ENCODE measurements around the gene SLC4A11.

The SLC4A11 gene

DNA sequence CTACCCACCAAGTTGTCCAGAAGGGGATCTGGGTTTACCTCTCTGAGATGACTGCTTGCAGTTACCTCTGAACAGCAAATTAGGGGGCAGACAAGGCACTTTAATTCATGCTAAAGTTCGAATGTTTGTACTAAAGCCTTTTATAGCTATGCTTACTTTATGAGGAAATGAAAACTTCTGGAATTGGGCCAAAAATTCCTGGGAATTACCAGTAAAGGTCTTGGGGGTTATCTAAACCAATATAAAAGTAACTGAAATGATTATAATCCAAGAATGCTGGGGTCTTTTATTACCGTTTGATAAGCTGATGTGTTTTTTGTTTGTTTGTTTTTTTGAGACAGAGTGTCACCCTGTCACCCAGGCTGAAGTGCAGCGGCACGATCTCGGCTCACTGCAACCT lies 57.7 kb downstream of the SLC4A11 start:
- TF ChIP-seq POLR2AphosphoS5 (IDR thresholded peaks at IDR 0.05; ENCODE audit: low read depth): no peak
- no peak for TF ChIP-seq SPI1 (IDR thresholded peaks at IDR 0.05; ENCODE audit: borderline replicate concordance, low read depth)
- TF ChIP-seq, protein P1, sequence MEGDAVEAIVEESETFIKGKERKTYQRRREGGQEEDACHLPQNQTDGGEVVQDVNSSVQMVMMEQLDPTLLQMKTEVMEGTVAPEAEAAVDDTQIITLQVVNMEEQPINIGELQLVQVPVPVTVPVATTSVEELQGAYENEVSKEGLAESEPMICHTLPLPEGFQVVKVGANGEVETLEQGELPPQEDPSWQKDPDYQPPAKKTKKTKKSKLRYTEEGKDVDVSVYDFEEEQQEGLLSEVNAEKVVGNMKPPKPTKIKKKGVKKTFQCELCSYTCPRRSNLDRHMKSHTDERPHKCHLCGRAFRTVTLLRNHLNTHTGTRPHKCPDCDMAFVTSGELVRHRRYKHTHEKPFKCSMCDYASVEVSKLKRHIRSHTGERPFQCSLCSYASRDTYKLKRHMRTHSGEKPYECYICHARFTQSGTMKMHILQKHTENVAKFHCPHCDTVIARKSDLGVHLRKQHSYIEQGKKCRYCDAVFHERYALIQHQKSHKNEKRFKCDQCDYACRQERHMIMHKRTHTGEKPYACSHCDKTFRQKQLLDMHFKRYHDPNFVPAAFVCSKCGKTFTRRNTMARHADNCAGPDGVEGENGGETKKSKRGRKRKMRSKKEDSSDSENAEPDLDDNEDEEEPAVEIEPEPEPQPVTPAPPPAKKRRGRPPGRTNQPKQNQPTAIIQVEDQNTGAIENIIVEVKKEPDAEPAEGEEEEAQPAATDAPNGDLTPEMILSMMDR (IDR thresholded peaks at IDR 0.05; ENCODE audit: insufficient read depth, low read length): no peak
- TF ChIP-seq, protein P2, sequence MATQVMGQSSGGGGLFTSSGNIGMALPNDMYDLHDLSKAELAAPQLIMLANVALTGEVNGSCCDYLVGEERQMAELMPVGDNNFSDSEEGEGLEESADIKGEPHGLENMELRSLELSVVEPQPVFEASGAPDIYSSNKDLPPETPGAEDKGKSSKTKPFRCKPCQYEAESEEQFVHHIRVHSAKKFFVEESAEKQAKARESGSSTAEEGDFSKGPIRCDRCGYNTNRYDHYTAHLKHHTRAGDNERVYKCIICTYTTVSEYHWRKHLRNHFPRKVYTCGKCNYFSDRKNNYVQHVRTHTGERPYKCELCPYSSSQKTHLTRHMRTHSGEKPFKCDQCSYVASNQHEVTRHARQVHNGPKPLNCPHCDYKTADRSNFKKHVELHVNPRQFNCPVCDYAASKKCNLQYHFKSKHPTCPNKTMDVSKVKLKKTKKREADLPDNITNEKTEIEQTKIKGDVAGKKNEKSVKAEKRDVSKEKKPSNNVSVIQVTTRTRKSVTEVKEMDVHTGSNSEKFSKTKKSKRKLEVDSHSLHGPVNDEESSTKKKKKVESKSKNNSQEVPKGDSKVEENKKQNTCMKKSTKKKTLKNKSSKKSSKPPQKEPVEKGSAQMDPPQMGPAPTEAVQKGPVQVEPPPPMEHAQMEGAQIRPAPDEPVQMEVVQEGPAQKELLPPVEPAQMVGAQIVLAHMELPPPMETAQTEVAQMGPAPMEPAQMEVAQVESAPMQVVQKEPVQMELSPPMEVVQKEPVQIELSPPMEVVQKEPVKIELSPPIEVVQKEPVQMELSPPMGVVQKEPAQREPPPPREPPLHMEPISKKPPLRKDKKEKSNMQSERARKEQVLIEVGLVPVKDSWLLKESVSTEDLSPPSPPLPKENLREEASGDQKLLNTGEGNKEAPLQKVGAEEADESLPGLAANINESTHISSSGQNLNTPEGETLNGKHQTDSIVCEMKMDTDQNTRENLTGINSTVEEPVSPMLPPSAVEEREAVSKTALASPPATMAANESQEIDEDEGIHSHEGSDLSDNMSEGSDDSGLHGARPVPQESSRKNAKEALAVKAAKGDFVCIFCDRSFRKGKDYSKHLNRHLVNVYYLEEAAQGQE (IDR thresholded peaks at IDR 0.05; ENCODE audit: insufficient replicate concordance, low read depth): no peak
- no peak for TF ChIP-seq GABPA (IDR thresholded peaks at IDR 0.05; ENCODE audit: low read depth)
- H3K27me3 ChIP-seq (ENCODE audit: insufficient read depth, poor library complexity, severe bottlenecking): no peaks in the 10 kb centered on the region

DNA sequence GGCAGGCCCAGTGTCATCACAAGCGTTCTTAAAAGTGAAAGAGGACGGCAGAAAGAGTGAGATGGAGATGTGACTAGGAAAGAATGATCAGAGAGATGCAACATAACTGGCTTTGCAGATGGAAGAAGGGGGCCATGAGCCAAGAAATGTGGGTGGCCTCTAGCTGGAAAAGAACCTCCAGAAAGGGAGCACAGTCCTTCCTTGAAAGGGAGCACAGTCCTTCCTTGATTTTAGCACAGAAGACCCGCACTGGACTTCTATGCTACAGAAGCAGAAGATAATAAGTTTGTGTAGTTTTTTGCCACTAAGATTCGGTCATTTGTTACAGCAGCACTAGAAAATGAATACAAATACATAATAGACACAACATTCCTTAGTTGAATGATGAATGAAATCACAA lies 58.7 kb downstream of the SLC4A11 start:
- Histone ChIP-seq H3K27me3 (ENCODE audit: insufficient read depth, poor library complexity, severe bottlenecking) (no peaks in the 10 kb centered on the region), H3K4me3 (replicated peaks; ENCODE audit: insufficient read depth, low read length) (no peak overlapping the region), H3K27ac (replicated peaks) (no peak overlapping the region)
- DNase-seq (ENCODE audit: low read depth in 1 of 2, low spot score in 1 of 2): no peak
- TF ChIP-seq SPI1 (IDR thresholded peaks at IDR 0.05; ENCODE audit: borderline replicate concordance, low read depth) (no peak), GABPA (IDR thresholded peaks at IDR 0.05; ENCODE audit: low read depth) (no peak), POLR2AphosphoS5 (IDR thresholded peaks at IDR 0.05; ENCODE audit: low read depth) (no peak)
- TF ChIP-seq, protein P2 (IDR thresholded peaks at IDR 0.05; ENCODE audit: insufficient replicate concordance, low read depth): no peak
- TF ChIP-seq, protein P1 (IDR thresholded peaks at IDR 0.05; ENCODE audit: insufficient read depth, low read length): no peak

More for the DNA sequence above, 57.7 kb downstream of the SLC4A11 start:
- H3K4me3 ChIP-seq (replicated peaks; ENCODE audit: insufficient read depth, low read length): no peak overlapping the region
- H3K27ac ChIP-seq (replicated peaks): no peak overlapping the region
- no peak for DNase-seq (ENCODE audit: low read depth in 1 of 2, low spot score in 1 of 2)

DNA sequence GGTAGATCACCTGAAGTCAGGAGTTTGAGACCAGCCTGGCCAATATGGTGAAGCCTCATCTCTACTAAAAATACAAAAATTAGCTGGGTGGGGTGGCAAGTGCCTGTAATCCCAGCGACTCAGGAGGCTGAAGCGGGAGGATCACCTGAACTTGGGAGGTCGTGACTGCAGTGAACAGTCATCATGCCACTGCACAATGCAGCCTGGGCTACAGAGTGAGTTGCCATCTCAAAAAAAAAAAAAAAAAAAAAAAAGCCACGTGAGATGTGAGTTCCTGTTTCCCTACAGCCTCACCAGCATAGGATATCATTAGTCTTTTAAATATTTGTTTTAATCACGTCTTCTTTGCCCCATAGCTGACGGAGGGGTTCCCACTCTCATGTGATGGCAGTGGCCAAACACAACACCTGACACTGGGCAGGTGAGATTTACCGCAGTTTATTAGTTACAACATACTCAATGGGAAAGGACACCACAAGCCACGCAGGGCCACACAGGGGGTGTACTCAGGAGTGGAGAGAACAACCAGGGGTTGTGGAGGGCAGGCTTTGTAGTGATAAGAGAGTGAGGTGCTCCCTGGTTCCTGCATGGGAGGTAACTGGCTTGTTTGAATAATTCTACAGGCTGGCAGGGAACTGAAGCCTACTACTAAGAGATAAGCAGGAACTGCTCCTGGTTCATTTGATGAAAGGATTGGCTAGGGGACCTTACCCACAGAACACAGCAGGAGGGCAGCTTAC lies 61.1 kb downstream of the SLC4A11 start:
- H3K27ac ChIP-seq (replicated peaks): 0 out of 2 replicates have a peak overlapping the region, but pooled peaks have one; percentile 15
- H3K4me3 ChIP-seq (replicated peaks; ENCODE audit: insufficient read depth, low read length): no peak overlapping the region
- peak; percentile 78 for TF ChIP-seq SPI1 (IDR thresholded peaks at IDR 0.05; ENCODE audit: borderline replicate concordance, low read depth)
- no peak for TF ChIP-seq POLR2AphosphoS5 (IDR thresholded peaks at IDR 0.05; ENCODE audit: low read depth)
- H3K27me3 ChIP-seq (ENCODE audit: insufficient read depth, poor library complexity, severe bottlenecking): peaks cover 4% of the 10 kb centered on the region
- no peak for DNase-seq (ENCODE audit: low read depth in 1 of 2, low spot score in 1 of 2)
